Pancreas (tissue), 10 donors: ENCODE results near the gene PTPN11. TPM values are rescaled to one million over a fixed set of nuclear protein-coding genes. Genes with fewer than 3 reads are reported as not detected.

Source experiments
- ATAC-seq, 4 donors: fragments of 200-7000 bp; cut with Tn5 transposase; one replicate each; pipeline versions ENCODE4 v1.8.0 to v1.9.1; 2020; ENCODE audit warnings: mild to moderate bottlenecking in 4 of 4, moderate library complexity in 4 of 4
- DNase-seq, 6 donors: peaks; one replicate each; pipeline ENCODE4 v3.0.0-alpha.2; 2020
- FAIRE-seq: peaks from 2 replicates; lab custom pipeline; 2012; peaks lifted over from hg19 to GRCh38; lab: Jason Lieb, UNC
- H3K27ac ChIP-seq, 4 donors: fragments of 200-600 bp; sonication (generic); 1 replicate in 3 of 4; 2 replicates in 1 of 4; pipeline versions ENCODE4 v1.5.0 to v1.8.0; 2020
- H3K27me3 ChIP-seq, 4 donors: fragments of 200-600 bp; one replicate each; pipeline ENCODE4 v1.8.0; 2021
- H3K36me3 ChIP-seq, 3 donors: fragments of 200-600 bp; sonication (generic) in 1 of 3; one replicate each; pipeline versions ENCODE4 v1.5.0 to v1.8.0; 2020 to 2021
- H3K4me1 ChIP-seq, 3 donors: fragments of 200-600 bp; one replicate each; pipeline ENCODE4 v1.8.0; 2021
- H3K4me3 ChIP-seq, 4 donors: fragments of 200-600 bp; sonication (generic) in 2 of 4; one replicate each; pipeline versions ENCODE4 v1.5.0 to v1.8.0; 2020 to 2021
- H3K9me3 ChIP-seq, 4 donors: fragments of 200-600 bp; one replicate each; pipeline ENCODE4 v1.8.0; 2021
- WGBS, 2 donors: extraction: QIAGEN DNeasy Blood & Tissue Kit; methylation state at CpG; one replicate each; pipeline ENCODE4 v1.1.7; 2013; 5-methylcytosine and 5-hydroxymethylcytosine counted together
- intact Hi-C, 3 donors: fragments of 100-400 bp; cut with DNase I; formaldehyde crosslinking; loops; one replicate each; pipeline versions ENCODE4 v1.11.1 to v1.14.2; 2022
- polyA plus RNA-seq, 2 donors: library from polyadenylated mRNA; stranded (reverse); fragments of 200-250 nt; gene quantifications; one replicate each; pipeline ENCODE4 v1.2.3, GENCODE V29; 2013
- total RNA-seq, 6 donors: library from RNA; stranded (reverse); fragmentation: NEBNext Ultra II Directional in 4 of 6; extraction: Animal tissue kit (Norgen Biotek cat#: 25700) in 4 of 6; gene quantifications; one replicate each; pipeline versions ENCODE4 v1.2.1 to v1.2.4, GENCODE V29; 2021 to 2023
- TF ChIP-seq, protein P1 (sequence below), 4 donors: fragments of 200-600 bp; sonication (generic) in 3 of 4; IDR thresholded peaks; one replicate each; pipeline versions ENCODE4 v1.5.0 to v1.8.0; 2021; ENCODE audit warnings: antibody characterized with exemption in 4 of 4
- donor health status: healthy with polysubstance abuse.
- donor health status: DM: no; HTN: no; CAD: no; lungs with moderate emphysema.
- donor health status: DM: no; HTN: no; CAD: no.
- donor health status: control.
- donor health status: control.
- donor health status: Bipolar disorder and iron deficiency.
- donor health status: DM: yes; HTN: yes; CAD: no.
- donor health status: DM: no; HTN: no; CAD: no.
- donor health status: DM: no; HTN: no; CAD: no.
- donor health status: DM: yes; HTN: yes; CAD: no.

Gene PTPN11
- total and polyA plus RNA-seq, 8 donors = 12.4 to 51.1 (median 32.7) TPM

- Histone ChIP-seq H3K4me1 (no peaks in the 10 kb centered on the region), H3K27me3 (no peaks in the 10 kb centered on the region), H3K36me3 (no peaks in the 10 kb centered on the region), H3K4me3 (no peak overlapping the region), H3K27ac (no peak overlapping the region), H3K9me3 (no peaks in the 10 kb centered on the region)
- 66 to 75% methylated on average over 5 of the region's 5 CpGs for WGBS, 2 donors
- intact Hi-C loops = loop anchor here in 1 of 3 donors (10.0 kb wide), 1 partner anchor 80 kb away; no protein-coding TSS in a partner anchor
- DNase-seq = no peak
- no peak for FAIRE-seq
- no peak for ATAC-seq
- TF ChIP-seq, protein P1, sequence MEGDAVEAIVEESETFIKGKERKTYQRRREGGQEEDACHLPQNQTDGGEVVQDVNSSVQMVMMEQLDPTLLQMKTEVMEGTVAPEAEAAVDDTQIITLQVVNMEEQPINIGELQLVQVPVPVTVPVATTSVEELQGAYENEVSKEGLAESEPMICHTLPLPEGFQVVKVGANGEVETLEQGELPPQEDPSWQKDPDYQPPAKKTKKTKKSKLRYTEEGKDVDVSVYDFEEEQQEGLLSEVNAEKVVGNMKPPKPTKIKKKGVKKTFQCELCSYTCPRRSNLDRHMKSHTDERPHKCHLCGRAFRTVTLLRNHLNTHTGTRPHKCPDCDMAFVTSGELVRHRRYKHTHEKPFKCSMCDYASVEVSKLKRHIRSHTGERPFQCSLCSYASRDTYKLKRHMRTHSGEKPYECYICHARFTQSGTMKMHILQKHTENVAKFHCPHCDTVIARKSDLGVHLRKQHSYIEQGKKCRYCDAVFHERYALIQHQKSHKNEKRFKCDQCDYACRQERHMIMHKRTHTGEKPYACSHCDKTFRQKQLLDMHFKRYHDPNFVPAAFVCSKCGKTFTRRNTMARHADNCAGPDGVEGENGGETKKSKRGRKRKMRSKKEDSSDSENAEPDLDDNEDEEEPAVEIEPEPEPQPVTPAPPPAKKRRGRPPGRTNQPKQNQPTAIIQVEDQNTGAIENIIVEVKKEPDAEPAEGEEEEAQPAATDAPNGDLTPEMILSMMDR (IDR thresholded peaks at IDR 0.05) = no peak
These were observed 43.6 kb upstream of the PTPN11 start for GRCh38 chr12:112375105-112375504.

- H3K27me3 ChIP-seq = no peaks in the 10 kb centered on the region
- ATAC-seq (peak in 1 of 4 donors; percentile 7), DNase-seq (peak in 1 of 6 donors; percentile 61), FAIRE-seq (no peak)
- TF ChIP-seq, protein P1 (IDR thresholded peaks at IDR 0.05) = no peak
- intact Hi-C loops = loop anchor here in 1 of 3 donors (10.0 kb wide), 1 partner anchor 186 kb away; no protein-coding TSS in a partner anchor
- peak overlapping the region; percentile 89 to 99 (median 96) for H3K4me3 ChIP-seq
- H3K36me3 ChIP-seq = no peaks in the 10 kb centered on the region
- no peaks in the 10 kb centered on the region for H3K4me1 ChIP-seq
- WGBS, 2 donors = 46 to 48% methylated on average over 34 of the region's 34 CpGs
- no peaks in the 10 kb centered on the region for H3K9me3 ChIP-seq
- no peak overlapping the region for H3K27ac ChIP-seq
These were observed 37.9 kb upstream of the PTPN11 start for GRCh38 chr12:112380663-112381405.

DNA sequence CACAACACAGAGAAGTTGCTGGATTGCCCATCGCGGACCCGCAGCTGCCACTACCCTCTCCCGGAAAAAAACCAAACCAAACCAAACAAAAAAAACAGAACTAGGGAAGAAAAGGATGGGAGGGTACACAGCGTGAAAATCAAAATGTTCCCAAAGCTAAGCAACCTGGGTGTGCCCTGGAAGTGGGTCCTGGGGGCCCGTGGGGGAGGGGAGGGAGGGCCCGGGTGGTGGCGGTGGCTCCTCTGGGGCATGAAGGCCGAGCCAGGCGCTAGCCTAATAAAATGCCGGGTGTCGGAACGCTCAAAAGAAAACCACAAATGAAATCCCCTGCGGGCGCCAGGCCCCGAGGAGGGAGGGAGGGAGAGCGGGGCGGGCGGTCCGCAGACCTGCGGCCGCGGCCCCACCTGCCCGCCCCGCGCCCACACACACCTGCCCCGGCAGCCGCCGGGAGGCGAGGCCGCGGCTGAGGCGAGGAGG, 37.3 kb upstream of the PTPN11 start:
- H3K4me1 ChIP-seq = no peaks in the 10 kb centered on the region
- peak overlapping the region; percentile 71 to 86 (median 79) for H3K27ac ChIP-seq
- WGBS, 2 donors = 0% methylated on average over 18 to 33 of the region's 33 CpGs
- DNase-seq = peak in 4 of 6 donors; percentile 10 to 75 (median 30)
- no peaks in the 10 kb centered on the region for H3K36me3 ChIP-seq
- peak; percentile 55 to 66 (median 58) for ATAC-seq
- FAIRE-seq = no peak
- H3K27me3 ChIP-seq = no peaks in the 10 kb centered on the region
- intact Hi-C loops = loop anchor here in 1 of 3 donors (10.0 kb wide), 1 partner anchor 187 kb away; no protein-coding TSS in a partner anchor
- no peaks in the 10 kb centered on the region for H3K9me3 ChIP-seq
- TF ChIP-seq, protein P1 (IDR thresholded peaks at IDR 0.05) = no peak
- peak overlapping the region; percentile 89 to 99 (median 96) for H3K4me3 ChIP-seq

GRCh38 chr12:112381883-112382796, 36.6 kb upstream of the PTPN11 start, which contains the start of gene HECTD4:
Gene HECTD4, minus strand, starts transcription at chr12:112382431. Its CDS starts 303 bp downstream, at chr12:112382128.
- no peaks in the 10 kb centered on the region for H3K4me1 ChIP-seq
- peak within 1 kb of the TSS; percentile 89 to 99 (median 96) for H3K4me3 ChIP-seq
- intact Hi-C loops = loop anchor here in 1 of 3 donors (10.0 kb wide), 1 partner anchor 187 kb away; no protein-coding TSS in a partner anchor
- H3K27me3 ChIP-seq = no peaks in the 10 kb centered on the region
- no peaks in the 10 kb centered on the region for H3K36me3 ChIP-seq
- peak within 1 kb of the TSS; percentile 71 to 86 (median 79) for H3K27ac ChIP-seq
- ATAC-seq (peak; percentile 97 to 99 (median 99)), DNase-seq (peak; percentile 92 to 99 (median 97)), FAIRE-seq (no peak)
- TF ChIP-seq, protein P1 (IDR thresholded peaks at IDR 0.05) = no peak
- H3K9me3 ChIP-seq = no peaks in the 10 kb centered on the region
- 0 to 1% methylated on average over 53 to 106 of the region's 106 CpGs for WGBS, 2 donors
